ENCODE results near the gene CHRNA4.
"Not testable (repeated sequence)": the region's sequence is repeated elsewhere in the genome, so short reads cannot be mapped to it uniquely, and the experiment has no call there.

The CHRNA4 gene

DNA sequence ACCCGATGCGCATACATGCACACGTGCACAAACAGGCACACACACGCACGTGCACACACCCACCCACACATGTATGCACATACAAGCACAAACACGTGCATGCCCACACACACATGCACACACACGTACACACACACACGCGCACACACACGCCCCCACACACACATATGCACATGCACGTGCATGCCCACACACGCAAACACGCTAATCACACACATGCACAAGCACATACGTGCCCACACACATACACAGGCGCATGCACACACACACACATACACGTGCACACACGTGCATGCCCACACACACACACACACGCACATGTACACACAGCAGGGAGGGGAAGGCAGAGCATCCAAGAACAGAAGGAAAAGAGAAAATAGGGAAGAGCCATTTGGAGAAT lies 26.8 kb upstream of the CHRNA4 start:
- no peak overlapping the region for H3K27ac Mint-ChIP-seq
- H3K36me3 Mint-ChIP-seq = no peaks in the 10 kb centered on the region
- H3K4me1 Mint-ChIP-seq (ENCODE audit: low read depth) = no peaks in the 10 kb centered on the region
- no peak overlapping the region for H3K4me3 Mint-ChIP-seq
- H3K9me3 Mint-ChIP-seq (ENCODE audit: low read depth) = peaks cover 7% of the 10 kb centered on the region
- peaks cover 2% of the 10 kb centered on the region for H3K27me3 Mint-ChIP-seq

DNA sequence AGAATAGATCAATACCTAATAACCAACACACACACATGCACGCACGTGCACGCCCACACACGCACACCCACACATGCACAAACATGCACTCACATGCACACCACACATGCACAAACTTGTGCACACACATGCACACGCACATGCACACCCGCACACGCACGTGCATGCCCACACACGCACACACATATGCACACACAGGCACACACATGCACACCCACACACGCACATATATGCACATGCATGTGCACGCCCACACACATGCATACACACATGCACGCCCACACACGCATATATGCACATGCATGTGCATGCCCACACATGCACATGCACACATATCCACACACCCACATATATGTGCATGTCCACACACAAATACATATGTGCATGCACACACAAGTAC lies 26.2 kb upstream of the CHRNA4 start:
- H3K4me3 Mint-ChIP-seq = no peak overlapping the region
- peaks cover 3% of the 10 kb centered on the region for H3K27me3 Mint-ChIP-seq
- no peaks in the 10 kb centered on the region for H3K4me1 Mint-ChIP-seq (ENCODE audit: low read depth)
- H3K9me3 Mint-ChIP-seq (ENCODE audit: low read depth) = peaks cover 7% of the 10 kb centered on the region
- H3K36me3 Mint-ChIP-seq = no peaks in the 10 kb centered on the region
- no peak overlapping the region for H3K27ac Mint-ChIP-seq

DNA sequence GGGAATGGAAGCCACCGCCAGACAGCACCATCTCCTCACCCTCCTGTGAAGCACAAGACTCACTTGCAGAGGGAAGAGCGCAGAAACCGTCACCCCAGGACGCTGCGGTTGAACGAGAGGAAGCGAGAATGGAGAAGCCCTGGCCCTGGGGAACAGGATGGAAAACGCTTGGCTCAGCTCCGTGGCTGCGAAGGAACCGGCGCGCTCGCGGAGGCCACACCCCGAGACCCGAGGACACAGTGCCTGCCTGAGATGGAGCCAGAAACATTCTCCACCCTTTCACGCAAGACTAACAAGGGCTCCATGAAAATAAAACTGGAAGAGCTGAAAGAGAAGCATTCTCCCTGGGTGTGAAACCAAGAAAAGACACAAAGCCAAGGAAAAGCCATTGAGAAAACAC lies 25.3 kb upstream of the CHRNA4 start:
- H3K4me3 Mint-ChIP-seq = no peak overlapping the region
- peaks cover 3% of the 10 kb centered on the region for H3K27me3 Mint-ChIP-seq
- H3K27ac Mint-ChIP-seq = no peak overlapping the region
- no peaks in the 10 kb centered on the region for H3K4me1 Mint-ChIP-seq (ENCODE audit: low read depth)
- H3K36me3 Mint-ChIP-seq = no peaks in the 10 kb centered on the region
- H3K9me3 Mint-ChIP-seq (ENCODE audit: low read depth) = peaks cover 7% of the 10 kb centered on the region

DNA sequence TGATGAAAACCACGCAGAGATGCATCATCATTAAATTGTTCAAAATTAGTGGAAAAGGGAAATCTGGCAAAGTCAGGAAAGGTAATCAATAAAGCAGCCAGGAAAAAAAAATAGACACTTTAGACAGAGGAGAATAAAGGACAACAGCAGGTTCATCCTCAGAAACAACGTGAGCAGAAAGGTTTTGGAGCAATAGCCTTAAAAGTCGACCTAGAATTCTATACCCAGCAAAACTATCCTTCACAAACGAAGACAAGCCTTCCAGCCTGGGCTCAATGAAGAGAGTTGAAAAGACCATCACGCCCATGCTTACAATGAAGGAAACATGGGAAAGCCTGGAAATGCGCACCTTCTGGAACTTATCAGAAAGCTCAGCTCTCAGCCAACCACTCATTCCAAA lies 24.7 kb upstream of the CHRNA4 start:
- Mint-ChIP-seq H3K4me3 (no peak overlapping the region), H3K27ac (no peak overlapping the region), H3K9me3 (ENCODE audit: low read depth) (peaks cover 7% of the 10 kb centered on the region), H3K36me3 (no peaks in the 10 kb centered on the region), H3K27me3 (peaks cover 3% of the 10 kb centered on the region), H3K4me1 (ENCODE audit: low read depth) (no peaks in the 10 kb centered on the region)

DNA sequence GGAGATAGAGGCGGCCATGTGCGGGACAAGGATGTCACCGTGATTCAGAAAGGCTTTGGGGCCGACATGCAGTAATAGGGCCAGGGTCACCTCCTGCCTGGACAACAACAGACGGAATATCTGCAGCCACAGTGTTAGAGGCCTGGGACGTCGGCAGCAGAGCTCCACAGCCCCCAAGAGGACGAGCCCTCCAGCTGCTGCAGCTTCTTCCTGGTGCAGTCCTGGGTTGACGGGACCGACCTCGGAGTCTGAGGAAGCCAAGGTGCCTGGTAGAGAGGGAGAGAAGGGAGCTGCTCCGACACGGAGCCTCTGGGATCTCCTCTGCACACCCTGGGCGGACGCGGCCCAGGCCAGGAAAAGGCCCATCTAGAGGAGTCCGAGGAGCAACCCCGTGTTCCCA lies 23.2 kb upstream of the CHRNA4 start:
- peaks cover 3% of the 10 kb centered on the region for H3K27me3 Mint-ChIP-seq
- H3K4me1 Mint-ChIP-seq (ENCODE audit: low read depth) = no peaks in the 10 kb centered on the region
- H3K9me3 Mint-ChIP-seq (ENCODE audit: low read depth) = peaks cover 7% of the 10 kb centered on the region
- no peak overlapping the region for H3K27ac Mint-ChIP-seq
- H3K4me3 Mint-ChIP-seq = no peak overlapping the region
- H3K36me3 Mint-ChIP-seq = no peaks in the 10 kb centered on the region

DNA sequence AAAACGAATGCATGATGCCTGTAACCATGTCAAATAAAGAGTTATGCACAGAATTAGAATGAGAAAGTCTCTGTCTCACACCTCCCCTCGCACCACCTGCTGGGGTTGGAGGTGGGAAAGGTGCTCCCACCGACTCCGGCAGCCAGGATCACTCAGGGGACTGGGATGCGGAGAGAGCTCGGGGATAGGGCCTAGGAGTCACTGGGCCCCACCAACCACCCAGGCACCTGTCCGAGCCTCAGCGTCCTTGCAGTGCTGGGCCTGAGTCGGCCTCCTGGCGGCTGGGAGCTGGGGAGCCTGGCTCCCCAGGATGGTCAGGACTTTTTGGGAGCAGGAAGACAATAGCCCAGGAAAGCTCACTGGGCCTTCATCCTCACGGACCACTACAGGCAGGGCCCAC lies 22.4 kb upstream of the CHRNA4 start:
- H3K36me3 Mint-ChIP-seq = no peaks in the 10 kb centered on the region
- H3K4me3 Mint-ChIP-seq = no peak overlapping the region
- H3K4me1 Mint-ChIP-seq (ENCODE audit: low read depth) = no peaks in the 10 kb centered on the region
- no peak overlapping the region for H3K27ac Mint-ChIP-seq
- peaks cover 7% of the 10 kb centered on the region for H3K9me3 Mint-ChIP-seq (ENCODE audit: low read depth)
- peaks cover 7% of the 10 kb centered on the region for H3K27me3 Mint-ChIP-seq

DNA sequence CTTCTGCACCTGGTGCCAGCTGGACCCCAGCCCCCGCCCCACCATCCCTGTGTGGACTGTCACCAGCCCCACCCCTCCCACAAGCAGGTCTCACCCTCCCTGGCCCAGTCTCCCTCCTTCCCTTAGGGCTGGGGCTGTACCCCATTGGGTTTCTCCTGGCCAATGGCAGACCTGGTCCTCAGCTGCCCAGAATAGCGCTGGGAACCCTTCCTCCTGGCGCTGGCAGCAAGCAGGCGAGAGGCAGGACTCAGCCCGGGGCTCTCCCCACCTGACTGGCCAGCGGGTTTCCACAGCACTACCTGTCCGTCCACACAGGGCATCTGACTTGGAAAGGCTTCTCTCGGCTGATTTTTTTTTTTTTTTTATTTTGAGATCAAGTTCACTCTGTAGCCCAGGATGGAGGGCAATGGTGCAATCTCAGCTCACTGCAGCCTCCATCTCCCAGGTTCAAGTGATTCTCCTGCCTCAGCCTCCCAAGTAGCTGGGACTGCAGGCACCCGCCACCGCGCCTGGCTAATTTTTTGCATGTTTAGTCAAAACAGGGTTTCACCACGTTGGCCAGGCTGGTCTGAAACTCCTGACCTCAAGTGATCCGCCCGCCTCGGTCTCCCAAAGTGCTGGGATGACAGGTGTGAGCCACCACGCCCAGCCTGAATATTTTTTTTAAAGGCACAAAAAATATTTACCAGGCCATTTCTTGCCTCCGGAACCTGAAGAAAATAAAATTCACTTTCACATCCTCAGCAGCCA lies 21.6 kb upstream of the CHRNA4 start:
- H3K4me1 Mint-ChIP-seq (ENCODE audit: low read depth) = no peaks in the 10 kb centered on the region
- H3K9me3 Mint-ChIP-seq (ENCODE audit: low read depth) = peaks cover 7% of the 10 kb centered on the region
- peaks cover 8% of the 10 kb centered on the region for H3K27me3 Mint-ChIP-seq
- H3K4me3 Mint-ChIP-seq = no peak overlapping the region
- H3K36me3 Mint-ChIP-seq = no peaks in the 10 kb centered on the region
- no peak overlapping the region for H3K27ac Mint-ChIP-seq

DNA sequence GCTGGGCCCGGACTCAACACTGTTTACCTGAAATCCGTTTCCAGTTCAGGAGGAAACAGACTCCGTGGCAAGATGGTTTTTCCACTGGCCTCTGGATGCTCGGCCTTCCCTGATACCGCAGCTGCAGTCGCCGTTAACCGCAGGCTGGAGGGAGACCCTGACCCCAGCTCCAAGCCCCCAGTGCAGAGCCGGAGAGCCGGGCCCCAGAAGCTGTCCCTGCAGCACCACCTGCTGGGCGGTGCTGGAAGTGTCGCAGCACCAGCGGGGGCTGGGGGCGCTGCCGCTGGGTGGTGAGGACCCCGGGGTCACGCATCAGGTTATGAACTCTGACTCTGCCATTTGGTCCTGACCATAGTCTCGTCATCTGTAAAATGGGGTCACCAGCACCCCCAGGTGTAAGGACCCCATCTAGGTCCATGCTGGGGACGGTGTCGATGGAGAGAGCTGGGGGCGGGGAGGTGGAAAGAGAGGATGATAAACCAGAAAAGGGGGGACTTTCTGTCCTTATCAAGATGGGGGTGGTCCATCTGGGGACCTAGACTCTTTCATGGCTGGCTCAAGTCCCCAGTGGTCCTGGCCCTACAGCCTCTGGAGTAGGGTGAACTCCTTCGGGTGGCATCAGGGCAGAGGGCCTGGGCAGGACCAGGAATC lies 20.8 kb upstream of the CHRNA4 start:
- Mint-ChIP-seq H3K27ac (no peak overlapping the region), H3K4me3 (no peak overlapping the region), H3K4me1 (ENCODE audit: low read depth) (no peaks in the 10 kb centered on the region), H3K27me3 (peaks cover 12% of the 10 kb centered on the region), H3K9me3 (ENCODE audit: low read depth) (peaks cover 7% of the 10 kb centered on the region), H3K36me3 (no peaks in the 10 kb centered on the region)

DNA sequence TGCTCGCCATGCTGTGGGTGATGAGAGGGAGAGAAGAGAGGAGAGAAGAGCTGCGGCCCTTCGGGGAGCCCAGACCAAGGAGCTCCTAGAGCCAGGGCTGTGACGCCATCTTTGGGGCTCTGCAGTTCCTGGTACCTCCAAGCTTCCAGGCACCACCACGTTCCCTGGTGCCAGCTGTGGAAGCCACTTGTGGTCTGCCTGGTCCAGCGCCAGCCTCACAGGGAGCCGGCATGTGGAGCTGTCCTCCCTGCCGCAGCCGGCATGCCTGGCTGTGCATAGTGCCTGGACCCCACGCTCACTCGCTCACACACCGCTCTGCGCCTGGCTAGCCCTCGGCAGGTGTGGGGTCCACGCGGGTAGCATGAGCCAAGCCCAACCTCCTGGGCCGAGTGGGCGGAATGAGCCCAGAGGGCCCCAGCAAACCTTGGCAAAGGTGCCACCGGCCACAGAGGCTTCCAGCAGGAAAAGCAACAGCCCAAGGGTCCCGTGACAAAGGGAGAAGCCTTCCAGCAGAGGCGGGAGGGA lies 19.3 kb upstream of the CHRNA4 start:
- H3K4me1 Mint-ChIP-seq (ENCODE audit: low read depth) = no peaks in the 10 kb centered on the region
- no peak overlapping the region for H3K4me3 Mint-ChIP-seq
- H3K27ac Mint-ChIP-seq = no peak overlapping the region
- H3K9me3 Mint-ChIP-seq (ENCODE audit: low read depth) = peaks cover 3% of the 10 kb centered on the region
- peaks cover 15% of the 10 kb centered on the region for H3K27me3 Mint-ChIP-seq
- no peaks in the 10 kb centered on the region for H3K36me3 Mint-ChIP-seq

DNA sequence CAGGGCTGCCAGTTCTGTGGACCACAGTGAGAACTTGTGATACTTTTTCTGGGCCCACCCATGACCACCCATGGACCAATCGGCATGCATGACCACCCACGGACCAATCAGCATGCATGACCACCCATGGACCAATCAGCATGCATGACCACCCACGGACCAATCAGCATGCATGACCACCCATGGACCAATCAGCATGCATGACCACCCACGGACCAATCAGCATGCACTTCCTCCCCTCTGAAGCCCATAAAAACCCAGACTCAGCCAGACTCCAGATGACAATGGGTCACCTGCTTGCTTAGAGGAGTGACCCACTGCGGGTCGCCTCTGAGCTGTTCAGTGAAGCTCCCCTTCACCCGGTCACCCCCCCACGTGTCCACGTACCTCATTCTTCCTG lies 18.7 kb upstream of the CHRNA4 start:
- H3K9me3 Mint-ChIP-seq (ENCODE audit: low read depth); H3K27ac Mint-ChIP-seq; H3K4me3 Mint-ChIP-seq; H3K4me1 Mint-ChIP-seq (ENCODE audit: low read depth); H3K36me3 Mint-ChIP-seq: not testable (repeated sequence)
- H3K27me3 Mint-ChIP-seq = peaks cover 15% of the 10 kb centered on the region

DNA sequence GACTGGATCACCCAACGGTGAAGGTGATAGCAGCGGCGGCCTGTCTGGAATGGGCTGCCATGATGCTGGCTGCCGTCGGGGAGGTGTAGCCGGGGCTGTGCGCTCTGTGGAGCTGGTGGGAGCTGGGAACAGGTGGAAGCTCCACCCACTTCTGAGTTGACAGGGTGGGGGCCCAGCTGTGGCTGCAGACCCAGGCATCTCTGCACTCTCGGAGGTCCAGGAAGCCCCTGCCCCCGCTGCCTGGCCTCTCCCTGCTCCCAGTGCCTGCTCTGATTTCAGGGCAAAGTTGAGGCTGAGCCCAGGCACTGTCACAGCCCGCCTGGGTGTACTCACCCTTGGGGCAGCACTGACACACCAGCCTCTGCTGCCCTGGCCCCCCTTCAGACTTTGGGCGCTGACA lies 18.1 kb upstream of the CHRNA4 start:
- H3K27ac Mint-ChIP-seq = no peak overlapping the region
- no peak overlapping the region for H3K4me3 Mint-ChIP-seq

DNA sequence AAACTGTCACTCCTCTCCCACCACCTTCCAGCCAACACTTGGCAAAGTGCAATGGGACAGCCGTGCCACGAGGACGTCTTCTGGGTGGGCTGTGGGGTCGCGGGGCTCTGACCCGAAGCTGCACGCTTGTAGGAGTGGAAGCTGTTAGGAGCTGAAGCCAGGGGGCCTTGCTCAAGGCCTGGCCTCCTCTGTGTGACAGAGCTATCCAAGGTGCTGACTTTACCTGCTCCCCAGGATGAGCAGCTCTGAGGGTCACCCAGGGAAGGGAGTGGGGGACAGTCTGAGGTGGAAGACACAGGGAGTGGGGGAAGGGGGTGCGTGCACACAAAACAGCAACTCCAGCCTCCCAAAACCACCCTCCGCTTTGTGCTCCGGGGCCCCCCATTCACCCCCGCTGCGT lies 17.5 kb upstream of the CHRNA4 start:
- H3K9me3 Mint-ChIP-seq (ENCODE audit: low read depth) = no peaks in the 10 kb centered on the region
- no peaks in the 10 kb centered on the region for H3K4me1 Mint-ChIP-seq (ENCODE audit: low read depth)
- no peak overlapping the region for H3K4me3 Mint-ChIP-seq
- H3K36me3 Mint-ChIP-seq = no peaks in the 10 kb centered on the region
- no peak overlapping the region for H3K27ac Mint-ChIP-seq
- H3K27me3 Mint-ChIP-seq = peaks cover 15% of the 10 kb centered on the region

More for the DNA sequence above, 18.1 kb upstream of the CHRNA4 start:
- Mint-ChIP-seq H3K4me1 (ENCODE audit: low read depth) (no peaks in the 10 kb centered on the region), H3K27me3 (peaks cover 15% of the 10 kb centered on the region), H3K9me3 (ENCODE audit: low read depth) (no peaks in the 10 kb centered on the region), H3K36me3 (no peaks in the 10 kb centered on the region)

DNA sequence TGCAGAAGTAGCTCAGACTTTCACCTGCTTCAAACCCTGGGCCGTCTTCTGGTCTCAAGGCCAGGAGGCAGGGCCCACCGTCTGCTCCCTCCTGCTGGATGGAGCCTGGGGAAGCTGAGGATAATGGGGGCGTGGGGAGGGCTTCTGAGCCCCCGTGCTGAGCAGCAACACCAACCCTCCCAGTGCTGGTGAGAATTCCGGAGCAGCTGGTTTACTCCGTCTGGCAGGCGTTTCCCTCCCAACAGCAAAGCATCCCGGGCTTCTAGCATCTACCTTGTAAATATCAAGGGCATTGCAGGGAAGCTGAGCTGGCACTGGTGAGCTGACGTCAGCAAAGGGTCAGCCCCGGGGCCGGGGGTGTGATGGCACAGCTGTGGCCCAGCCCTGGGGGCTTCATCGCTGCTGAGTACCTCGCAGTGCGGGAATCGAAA lies 16.8 kb upstream of the CHRNA4 start:
- Mint-ChIP-seq H3K4me1 (ENCODE audit: low read depth) (no peaks in the 10 kb centered on the region), H3K36me3 (no peaks in the 10 kb centered on the region), H3K27ac (no peak overlapping the region), H3K4me3 (no peak overlapping the region), H3K9me3 (ENCODE audit: low read depth) (no peaks in the 10 kb centered on the region), H3K27me3 (peaks cover 15% of the 10 kb centered on the region)

DNA sequence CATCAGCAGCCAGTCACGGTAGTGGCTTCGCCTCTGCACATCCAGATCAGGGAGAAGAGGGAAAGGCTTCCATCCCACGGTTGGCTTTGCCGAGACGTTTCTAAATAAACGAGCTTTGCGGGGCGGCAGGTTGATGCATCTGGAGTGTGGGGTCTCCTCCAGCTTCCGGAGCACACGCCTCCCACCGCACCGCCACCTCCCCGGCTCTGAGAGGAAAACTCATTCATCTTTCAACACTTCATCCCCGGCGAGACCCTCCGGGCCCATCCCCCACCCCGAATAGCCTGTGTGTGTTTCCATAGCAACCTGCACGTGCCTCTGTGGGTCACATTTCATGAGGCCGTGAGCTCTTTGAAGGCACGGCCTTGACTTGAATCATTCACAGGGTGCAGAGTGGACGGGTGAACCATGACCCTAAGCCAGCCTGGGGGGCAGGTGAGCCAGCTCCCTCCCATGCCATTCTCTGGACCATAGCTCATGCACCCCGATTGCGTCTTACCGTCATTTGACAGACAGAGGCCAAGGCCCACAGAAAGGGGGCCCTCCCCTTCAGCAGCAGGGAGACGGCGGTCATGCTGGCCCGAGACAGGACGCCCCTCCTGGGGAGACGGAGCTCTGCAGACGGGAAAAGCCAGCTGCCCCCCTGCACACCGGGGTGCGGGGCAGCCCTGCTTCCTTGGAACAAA lies 16.2 kb upstream of the CHRNA4 start:
- Mint-ChIP-seq H3K27me3 (peaks cover 16% of the 10 kb centered on the region), H3K36me3 (no peaks in the 10 kb centered on the region), H3K27ac (no peak overlapping the region), H3K9me3 (ENCODE audit: low read depth) (no peaks in the 10 kb centered on the region), H3K4me3 (no peak overlapping the region), H3K4me1 (ENCODE audit: low read depth) (no peaks in the 10 kb centered on the region)
